ENCODE data around the gene L1CAM.

Gene L1CAM

GRCh38 chrX:153870791-153871360 lies 15.1 kb downstream of the L1CAM start:
- no peak for DNase-seq (ENCODE audit: extremely low read depth, low read depth)
- no peak for TF ChIP-seq CTCF (IDR thresholded peaks at IDR 0.05; ENCODE audit: low read depth, low read length)

- TF ChIP-seq CTCF (IDR thresholded peaks at IDR 0.05; ENCODE audit: low read depth, low read length) = no peak
- DNase-seq (ENCODE audit: extremely low read depth, low read depth) = no peak
Observed at GRCh38 chrX:153870288-153870690, 15.7 kb downstream of the L1CAM start.

DNA sequence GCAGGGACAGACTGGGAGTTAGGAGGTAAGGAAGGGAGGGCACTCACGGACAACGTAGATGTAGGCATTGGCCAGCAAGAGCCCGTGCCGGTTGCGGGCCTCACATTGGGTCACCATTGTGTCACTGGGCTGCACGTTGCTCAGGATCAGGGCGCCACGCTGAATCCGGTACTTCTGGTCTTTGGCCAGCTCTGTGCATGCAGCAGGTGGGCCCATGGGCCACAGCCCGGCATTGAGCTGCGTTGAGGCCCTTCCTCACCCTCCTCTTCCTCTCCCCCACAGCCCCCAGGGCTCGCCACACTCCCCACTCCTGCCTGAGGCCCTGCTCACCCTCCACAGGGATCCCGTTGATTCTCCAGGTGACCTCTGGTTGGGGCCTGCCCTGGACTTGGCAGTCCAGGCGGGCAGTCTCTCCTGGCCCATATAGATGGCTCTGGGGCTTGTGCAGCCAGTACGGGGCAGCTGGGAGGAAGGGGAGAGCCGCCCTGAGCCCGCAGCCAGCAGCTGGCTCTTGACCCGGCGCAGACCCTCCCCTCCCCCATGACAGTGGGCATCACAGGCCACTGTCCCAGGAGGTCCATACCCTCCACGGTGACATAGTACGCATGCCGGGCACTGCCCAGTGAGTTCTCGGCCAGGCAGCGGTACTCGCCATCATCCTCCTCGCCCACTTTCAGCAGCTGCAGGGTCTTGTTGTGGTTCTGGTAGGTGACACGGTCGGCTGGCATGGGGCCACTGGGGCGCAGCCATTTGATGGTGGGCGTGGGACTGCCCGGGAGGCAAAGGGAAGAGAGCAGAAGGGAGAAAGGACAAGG lies 16.3 kb downstream of the L1CAM start:
- DNase-seq (ENCODE audit: extremely low read depth, low read depth) = no peak
- TF ChIP-seq CTCF (IDR thresholded peaks at IDR 0.05; ENCODE audit: low read depth, low read length) = no peak

DNA sequence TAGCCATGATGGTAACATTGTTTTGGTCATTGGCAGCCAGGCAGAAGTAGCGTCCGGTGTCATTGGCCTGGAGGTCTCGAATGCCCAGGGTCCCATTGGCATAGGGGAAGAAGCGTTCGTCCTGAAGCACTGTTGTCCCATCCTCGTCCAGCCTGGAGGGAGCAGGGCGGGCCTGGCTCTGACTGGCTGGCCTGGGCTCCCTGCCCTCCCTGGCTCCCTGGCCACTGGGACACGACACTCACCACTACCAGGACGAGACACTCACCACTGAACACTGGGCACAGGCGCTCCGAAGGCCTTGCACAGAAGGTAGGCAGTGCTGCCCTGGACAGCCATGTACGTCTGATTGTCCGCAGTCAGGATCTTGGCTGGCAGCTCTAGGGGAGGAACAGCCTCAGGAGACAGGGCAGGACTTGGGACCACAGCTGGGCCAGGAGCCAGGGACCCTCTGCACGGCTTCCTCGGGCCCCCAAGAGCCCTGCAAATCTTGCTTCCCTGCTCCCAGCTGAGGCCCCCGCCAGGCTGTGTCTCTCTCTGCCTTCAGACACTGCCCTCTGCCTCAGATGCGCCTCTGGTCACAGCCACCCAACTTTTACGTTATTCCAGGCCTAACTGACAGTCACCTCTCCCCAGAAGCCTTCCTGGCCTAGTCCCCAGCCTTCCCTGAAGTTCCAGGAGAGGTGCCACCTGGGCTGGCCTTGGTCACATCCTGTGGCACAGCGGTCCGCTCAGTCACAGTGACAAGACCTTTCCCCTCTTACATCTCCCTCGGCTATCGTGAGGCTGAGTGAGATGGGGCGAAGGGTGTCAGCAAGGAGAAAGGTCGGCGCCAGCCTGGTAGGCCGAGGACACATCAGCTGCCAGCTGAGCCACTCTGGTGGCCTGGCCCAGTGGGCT lies 17.1 kb downstream of the L1CAM start:
- no peak for TF ChIP-seq CTCF (IDR thresholded peaks at IDR 0.05; ENCODE audit: low read depth, low read length)
- DNase-seq (ENCODE audit: extremely low read depth, low read depth) = no peak

- no peak for DNase-seq (ENCODE audit: extremely low read depth, low read depth)
- no peak for TF ChIP-seq CTCF (IDR thresholded peaks at IDR 0.05; ENCODE audit: low read depth, low read length)
Observed at GRCh38 chrX:153867671-153868070, 18.3 kb downstream of the L1CAM start.

DNA sequence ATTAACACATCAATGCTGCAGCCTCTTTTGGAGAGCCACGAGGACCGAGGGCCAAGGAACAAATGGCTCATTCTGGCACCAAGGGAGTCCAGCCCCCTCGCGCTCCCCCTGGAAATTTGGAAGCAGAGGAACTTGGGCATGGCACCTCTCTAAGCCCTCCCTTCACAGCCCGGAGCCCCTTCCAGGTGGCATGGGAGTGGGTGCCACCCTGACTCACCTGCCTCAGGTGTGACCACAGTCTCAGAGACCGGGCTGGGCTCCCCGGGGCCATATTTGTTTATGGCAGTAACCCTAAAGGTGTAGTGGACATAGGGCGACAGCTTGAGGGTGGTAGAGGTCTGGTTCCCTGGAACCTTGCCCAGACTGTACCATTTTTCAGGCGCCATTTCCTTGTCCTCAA lies 18.8 kb downstream of the L1CAM start:
- no peak for DNase-seq (ENCODE audit: extremely low read depth, low read depth)
- TF ChIP-seq CTCF (IDR thresholded peaks at IDR 0.05; ENCODE audit: low read depth, low read length) = no peak

All from AG09319 (cell line).